WTC11 (cell line): ENCODE results near the gene ZFYVE28. TPM values are rescaled to one million over a fixed set of nuclear protein-coding genes. Genes with fewer than 3 reads are reported as not detected.

Source experiments
- ATAC-seq: fragments of 200-7000 bp; cut with Tn5 transposase; 2 replicates; pipeline ENCODE4 v1.10.0; 2021; ENCODE audit warnings: mild to moderate bottlenecking, moderate library complexity
- CTCF ChIA-PET: fragments of 300-600 bp; sonication (Branson Sonifier 250); formaldehyde crosslinking; loops from one replicate; lab custom pipeline; 2021; ENCODE audit warnings: antibody characterized with exemption; lab: Charles Lee
- POLR2A ChIA-PET: fragments of 350-600 bp; sonication (Branson Sonifier 250); formaldehyde crosslinking; loops from one replicate; lab custom pipeline; 2021; ENCODE audit warnings: antibody characterized with exemption; lab: Charles Lee
- DNase-seq: peaks from one replicate; pipeline ENCODE4 v3.0.0; 2021; ENCODE audit warnings: low spot score
- H3K27ac Mint-ChIP-seq: 2 replicates; pipeline ENCODE4 v1.8.0; 2021; ENCODE audit warnings: mixed read lengths
- H3K27me3 Mint-ChIP-seq: 2 replicates; pipeline ENCODE4 v1.8.0; 2021; ENCODE audit warnings: low read depth, mild to moderate bottlenecking, moderate library complexity, mixed read lengths
- H3K36me3 Mint-ChIP-seq: 2 replicates; pipeline ENCODE4 v1.8.0; 2021; ENCODE audit warnings: mixed read lengths
- H3K4me1 Mint-ChIP-seq: 2 replicates; pipeline ENCODE4 v1.8.0; 2022; ENCODE audit warnings: mixed read lengths
- H3K4me3 Mint-ChIP-seq: 2 replicates; pipeline ENCODE4 v1.8.0; 2021; ENCODE audit warnings: mild to moderate bottlenecking, moderate library complexity, mixed read lengths
- H3K9me3 Mint-ChIP-seq: 2 replicates; pipeline ENCODE4 v1.8.0; 2021; ENCODE audit warnings: mixed read lengths
- CREB1 ChIP-seq: sonication (generic); formaldehyde crosslinking; IDR thresholded peaks from 2 replicates; pipeline ENCODE4 v1.8.0; 2023; ENCODE audit warnings: mild to moderate bottlenecking, missing genetic modification reagents
- CTCF ChIP-seq: fragments of 200-600 bp; IDR thresholded peaks from 2 replicates; pipeline ENCODE4 v1.8.0; 2022; ENCODE audit warnings: antibody characterized with exemption
- ESRRA ChIP-seq: sonication (generic); formaldehyde crosslinking; IDR thresholded peaks from 2 replicates; pipeline ENCODE4 v1.8.1; 2022; ENCODE audit warnings: mild to moderate bottlenecking, missing genetic modification reagents, borderline replicate concordance
- IRF2 ChIP-seq: sonication (generic); formaldehyde crosslinking; IDR thresholded peaks from 2 replicates; pipeline ENCODE4 v1.8.0; 2022; ENCODE audit warnings: low read depth, missing genetic modification reagents, borderline replicate concordance
- TEAD4 ChIP-seq: sonication (generic); formaldehyde crosslinking; IDR thresholded peaks from 2 replicates; pipeline ENCODE4 v1.8.0; 2022; ENCODE audit warnings: mild to moderate bottlenecking, missing genetic modification reagents
- ZNF121 ChIP-seq: sonication (generic); formaldehyde crosslinking; IDR thresholded peaks from 2 replicates; pipeline ENCODE4 v1.8.0; 2023; ENCODE audit warnings: missing genetic modification reagents
- ZNF138 ChIP-seq: sonication (generic); formaldehyde crosslinking; conservative IDR thresholded peaks from 2 replicates; pipeline ENCODE4 v1.8.1; 2022; ENCODE audit warnings: mild to moderate bottlenecking, moderate library complexity, missing genetic modification reagents
- ZNF219 ChIP-seq: sonication (generic); formaldehyde crosslinking; IDR thresholded peaks from 2 replicates; pipeline ENCODE4 v1.8.0; 2023; ENCODE audit warnings: missing genetic modification reagents, mild to moderate bottlenecking, borderline replicate concordance
- ZNF425 ChIP-seq: fragments of 250-450 bp; sonication (Bioruptor Pico); conservative IDR thresholded peaks from 2 replicates; pipeline ENCODE4 v1.9.0; 2021; ENCODE audit warnings: mild to moderate bottlenecking
- total RNA-seq: library from RNA; stranded (reverse); gene quantifications from 3 replicates; pipeline ENCODE4 v1.2.3, GENCODE V29; 2021
- TF ChIP-seq, protein P1 (sequence below): sonication (generic); formaldehyde crosslinking; IDR thresholded peaks from 2 replicates; pipeline ENCODE4 v1.8.1; 2023; ENCODE audit warnings: mild to moderate bottlenecking, missing genetic modification reagents, borderline replicate concordance
- TF ChIP-seq, protein P2 (sequence below): sonication (generic); formaldehyde crosslinking; IDR thresholded peaks from 2 replicates; pipeline ENCODE4 v1.8.0; 2023; ENCODE audit warnings: missing genetic modification reagents

Gene ZFYVE28
- total RNA-seq, 1 experiment from 2014 or later: 7.8 TPM

- Mint-ChIP-seq H3K27me3 (no peaks in the 10 kb centered on the region; the same call in 1 of the 2 replicates), H3K9me3 (peaks cover 7% of the 10 kb centered on the region; the same call in 1 of the 2 replicates), H3K27ac (no peak overlapping the region), H3K4me1 (peaks cover 5% of the 10 kb centered on the region), H3K4me3 (no peak overlapping the region), H3K36me3 (no peaks in the 10 kb centered on the region)
- TF ChIP-seq, protein P1, sequence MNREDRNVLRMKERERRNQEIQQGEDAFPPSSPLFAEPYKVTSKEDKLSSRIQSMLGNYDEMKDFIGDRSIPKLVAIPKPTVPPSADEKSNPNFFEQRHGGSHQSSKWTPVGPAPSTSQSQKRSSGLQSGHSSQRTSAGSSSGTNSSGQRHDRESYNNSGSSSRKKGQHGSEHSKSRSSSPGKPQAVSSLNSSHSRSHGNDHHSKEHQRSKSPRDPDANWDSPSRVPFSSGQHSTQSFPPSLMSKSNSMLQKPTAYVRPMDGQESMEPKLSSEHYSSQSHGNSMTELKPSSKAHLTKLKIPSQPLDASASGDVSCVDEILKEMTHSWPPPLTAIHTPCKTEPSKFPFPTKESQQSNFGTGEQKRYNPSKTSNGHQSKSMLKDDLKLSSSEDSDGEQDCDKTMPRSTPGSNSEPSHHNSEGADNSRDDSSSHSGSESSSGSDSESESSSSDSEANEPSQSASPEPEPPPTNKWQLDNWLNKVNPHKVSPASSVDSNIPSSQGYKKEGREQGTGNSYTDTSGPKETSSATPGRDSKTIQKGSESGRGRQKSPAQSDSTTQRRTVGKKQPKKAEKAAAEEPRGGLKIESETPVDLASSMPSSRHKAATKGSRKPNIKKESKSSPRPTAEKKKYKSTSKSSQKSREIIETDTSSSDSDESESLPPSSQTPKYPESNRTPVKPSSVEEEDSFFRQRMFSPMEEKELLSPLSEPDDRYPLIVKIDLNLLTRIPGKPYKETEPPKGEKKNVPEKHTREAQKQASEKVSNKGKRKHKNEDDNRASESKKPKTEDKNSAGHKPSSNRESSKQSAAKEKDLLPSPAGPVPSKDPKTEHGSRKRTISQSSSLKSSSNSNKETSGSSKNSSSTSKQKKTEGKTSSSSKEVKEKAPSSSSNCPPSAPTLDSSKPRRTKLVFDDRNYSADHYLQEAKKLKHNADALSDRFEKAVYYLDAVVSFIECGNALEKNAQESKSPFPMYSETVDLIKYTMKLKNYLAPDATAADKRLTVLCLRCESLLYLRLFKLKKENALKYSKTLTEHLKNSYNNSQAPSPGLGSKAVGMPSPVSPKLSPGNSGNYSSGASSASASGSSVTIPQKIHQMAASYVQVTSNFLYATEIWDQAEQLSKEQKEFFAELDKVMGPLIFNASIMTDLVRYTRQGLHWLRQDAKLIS (CRISPR knock-in tag): no peak
- no peak for TF ChIP-seq TEAD4 (CRISPR knock-in tag)
- no peak for TF ChIP-seq ESRRA (CRISPR knock-in tag)
- TF ChIP-seq ZNF425 (CRISPR knock-in tag): no peak
- ATAC-seq (no peak), DNase-seq (no peak)
- ChIA-PET POLR2A (no interaction called here), CTCF (no interaction called here)
Observed at GRCh38 chr4:2341911-2342652, 76.4 kb downstream of the ZFYVE28 start.

DNA sequence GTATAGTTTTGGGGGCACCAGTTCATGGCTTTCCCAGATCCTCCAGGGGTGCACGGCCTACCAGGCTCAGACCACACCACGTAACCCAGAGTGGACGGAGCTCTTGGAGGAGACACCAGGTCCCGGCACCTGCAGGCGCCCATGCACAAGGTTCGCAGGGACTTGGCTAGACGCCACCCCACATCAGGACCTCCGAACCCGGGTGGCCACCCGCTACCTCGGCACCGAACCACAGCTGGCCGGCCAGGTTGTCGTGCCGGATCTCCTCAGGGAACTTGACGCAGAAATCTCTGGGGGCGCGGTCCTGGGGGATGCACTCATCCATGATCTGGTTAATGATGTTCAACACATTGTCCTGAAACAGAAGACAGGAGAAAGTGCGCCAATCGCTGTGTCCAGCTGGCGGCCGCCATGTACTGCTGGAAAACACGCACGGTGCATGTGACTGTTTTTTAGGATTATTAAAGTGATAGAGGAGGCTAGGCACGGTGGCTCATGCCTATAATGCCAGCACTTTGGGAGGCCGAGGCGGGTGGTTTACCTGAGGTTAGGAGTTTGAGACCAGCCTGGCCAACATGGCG is 77.1 kb downstream of the ZFYVE28 start:
- CTCF ChIA-PET: no interaction called here

More for the DNA sequence above, 77.1 kb downstream of the ZFYVE28 start:
- no peaks in the 10 kb centered on the region for H3K36me3 Mint-ChIP-seq
- DNase-seq (no peak), ATAC-seq (no peak)
- H3K9me3 Mint-ChIP-seq: peaks cover 7% of the 10 kb centered on the region; the same call in 1 of the 2 replicates
- TF ChIP-seq ZNF121 (CRISPR knock-in tag) (no peak), IRF2 (CRISPR knock-in tag) (no peak), CTCF (no peak), CREB1 (CRISPR knock-in tag) (no peak), ZNF219 (CRISPR knock-in tag) (no peak), ZNF138 (no peak)
- TF ChIP-seq, protein P1 (CRISPR knock-in tag): no peak
- TF ChIP-seq, protein P2, sequence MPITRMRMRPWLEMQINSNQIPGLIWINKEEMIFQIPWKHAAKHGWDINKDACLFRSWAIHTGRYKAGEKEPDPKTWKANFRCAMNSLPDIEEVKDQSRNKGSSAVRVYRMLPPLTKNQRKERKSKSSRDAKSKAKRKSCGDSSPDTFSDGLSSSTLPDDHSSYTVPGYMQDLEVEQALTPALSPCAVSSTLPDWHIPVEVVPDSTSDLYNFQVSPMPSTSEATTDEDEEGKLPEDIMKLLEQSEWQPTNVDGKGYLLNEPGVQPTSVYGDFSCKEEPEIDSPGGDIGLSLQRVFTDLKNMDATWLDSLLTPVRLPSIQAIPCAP: no peak
- no peak overlapping the region for H3K27ac Mint-ChIP-seq
- POLR2A ChIA-PET: no interaction called here
- H3K4me3 Mint-ChIP-seq: no peak overlapping the region
- no peaks in the 10 kb centered on the region; the same call in 1 of the 2 replicates for H3K27me3 Mint-ChIP-seq
- H3K4me1 Mint-ChIP-seq: peaks cover 5% of the 10 kb centered on the region
